HCT116 (cell line): ENCODE measurements around the gene CELF2.

ENCODE experiments used
- EGR1 ChIP-seq: IDR thresholded peaks from 2 replicates; pipeline ENCODE4 v1.6.1; 2012; ENCODE audit warnings: low read depth
- POLR2A ChIP-seq: IDR thresholded peaks from 2 replicates; pipeline ENCODE4 v1.7.0; 2011; ENCODE audit warnings: borderline replicate concordance; ENCODE audit not compliant: insufficient read depth, insufficient read length; ENCODE audit errors: extremely low read depth

- TF ChIP-seq EGR1, result no peak
- TF ChIP-seq POLR2A, result no peak
These were observed 97.7 kb downstream of the CELF2 start for GRCh38 chr10:11115337-11115736.
